ENCODE results near the gene DNAJC21.

DNA sequence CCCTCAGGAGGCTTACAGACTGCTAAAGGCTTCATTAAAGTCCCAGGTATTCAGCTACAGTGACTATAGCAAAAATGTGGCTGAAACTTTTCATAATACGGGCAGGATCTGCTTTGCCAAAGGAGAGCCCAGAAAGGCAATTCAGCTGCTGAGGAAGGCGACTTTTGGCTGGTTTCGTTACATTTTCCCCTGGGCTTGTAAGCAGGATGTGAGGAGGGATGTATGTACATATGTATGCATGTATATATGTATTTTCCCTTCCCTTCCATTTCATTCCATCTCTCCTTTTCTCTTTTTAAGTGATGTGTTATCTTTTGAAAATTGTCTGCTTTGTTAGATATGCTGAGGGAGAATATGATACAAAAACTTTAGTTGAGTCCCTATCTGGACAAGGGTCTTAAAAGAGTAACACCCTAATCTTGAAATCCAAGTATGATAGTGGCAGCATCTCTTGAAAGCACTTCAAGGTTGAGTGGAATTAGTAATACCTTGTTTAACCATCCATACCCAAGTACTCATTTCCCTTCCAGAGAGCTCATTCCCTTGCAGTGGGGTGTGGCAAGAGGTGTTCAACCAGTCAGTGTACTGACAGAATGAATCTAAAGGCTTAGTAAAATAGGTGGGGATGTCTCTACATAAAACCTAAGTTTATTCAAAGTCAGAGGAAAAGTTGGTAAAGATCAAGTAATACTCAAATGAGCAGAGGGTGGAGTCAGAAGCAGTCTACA, 42.8 kb upstream of the DNAJC21 start:
- no peak for TF ChIP-seq YY1 (IDR thresholded peaks at IDR 0.05; ENCODE audit: insufficient read depth, insufficient read length)
- TF ChIP-seq SUZ12 (IDR thresholded peaks at IDR 0.05; ENCODE audit: extremely low read depth, insufficient read depth, insufficient read length), result no peak
- no peak for TF ChIP-seq ZNF274 (IDR thresholded peaks at IDR 0.05; ENCODE audit: low read depth, low read length)

Data from NT2/D1 (cell line).